K562 (cell line): ENCODE results near the gene CPNE6. TPM values are rescaled to one million over a fixed set of nuclear protein-coding genes. Genes with fewer than 3 reads are reported as not detected.

Experiments used
- ATAC-seq: fragments of 200-7000 bp; cut with Tn5 transposase; 3 replicates; pipeline ENCODE4 v1.9.1; 2020; ENCODE audit warnings: moderate library complexity
- BruUV-seq: library from RNA; stranded (reverse); fragments of 400-500 nt; replicated peaks from 2 replicates; lab custom pipeline; 2021; lab: Mats Ljungman, UMichigan
- CTCF ChIA-PET: fragments of 300-600 bp; formaldehyde crosslinking; extraction: SDS; loops from one replicate; lab custom pipeline; 2021; ENCODE audit warnings: low intra/inter-chr PET ratio; lab: Yijun Ruan, JAX
- POLR2A ChIA-PET: fragments of 300-600, 350-650 bp; sonication (Branson Sonifier 250); formaldehyde crosslinking; extraction: SDS; loops from one replicate; lab custom pipeline; 2021; ENCODE audit warnings: antibody characterized with exemption, inconsistent platforms; lab: Yijun Ruan, JAX
- DNase-seq, 4 experiments: peaks; one replicate each; pipeline versions ENCODE4 v3.0.0 to v3.0.0-alpha.2; 2011 to 2018; ENCODE audit warnings: low spot score in 3 of 4, mixed read lengths in 3 of 4; ENCODE audit errors: extremely low read depth in 1 of 4
- FAIRE-seq: peaks from 2 replicates; lab custom pipeline; 2011; peaks lifted over from hg19 to GRCh38; lab: Jason Lieb, UNC
- H2AFZ ChIP-seq: 2 replicates; pipeline ENCODE4 v1.6.0; 2011; ENCODE audit warnings: low read depth, low read length, control low read depth, inconsistent platforms
- H3K27ac ChIP-seq: fragments of 200-600 bp; 3 replicates; pipeline ENCODE4 v1.8.0; 2011; ENCODE audit warnings: low read depth, mild to moderate bottlenecking, control low read depth, inconsistent platforms, low read length, moderate library complexity, mixed read lengths; ENCODE audit errors: extremely low read depth
- H3K27me3 ChIP-seq, 2 experiments: fragments of 300-600 bp in 1 of 2; 2 replicates in 1 of 2; 3 replicates in 1 of 2; pipeline versions ENCODE4 v1.6.0 to v1.8.0; 2011; ENCODE audit warnings: inconsistent platforms in 2 of 2, low read length in 2 of 2, mild to moderate bottlenecking in 1 of 2, mixed read lengths in 1 of 2, moderate library complexity in 1 of 2; ENCODE audit not compliant: control insufficient read depth in 2 of 2, insufficient read depth in 2 of 2
- H3K36me3 ChIP-seq: fragments of 300-600 bp; 3 replicates; pipeline ENCODE4 v1.8.0; 2011; ENCODE audit warnings: mild to moderate bottlenecking, low read length, inconsistent platforms; ENCODE audit not compliant: control insufficient read depth, insufficient read depth
- H3K4me1 ChIP-seq, 2 experiments: fragments of 200-600 bp in 1 of 2; replicated peaks in 1 of 2; 2 replicates in 1 of 2; 3 replicates in 1 of 2; pipeline versions ENCODE4 v1.5.1 to v1.8.0; 2011; ENCODE audit warnings: inconsistent platforms in 2 of 2, low read length in 2 of 2, mild to moderate bottlenecking in 1 of 2, mixed read lengths in 1 of 2, moderate library complexity in 1 of 2; ENCODE audit not compliant: control insufficient read depth in 2 of 2, insufficient read depth in 2 of 2
- H3K4me2 ChIP-seq: 2 replicates; pipeline ENCODE4 v1.6.1; 2011; ENCODE audit warnings: low read length, control low read depth, inconsistent platforms, mixed read lengths; ENCODE audit not compliant: insufficient read depth
- H3K4me3 ChIP-seq: fragments of 200-600 bp; sonication (generic), shearing (Covaris generic); 2 replicates; pipeline ENCODE4 v1.5.1; 2016; ENCODE audit warnings: control low read depth, inconsistent platforms
- H3K79me2 ChIP-seq: fragments of 200-600 bp; 3 replicates; pipeline ENCODE4 v1.8.0; 2011; ENCODE audit warnings: low read length, inconsistent platforms; ENCODE audit not compliant: control insufficient read depth, insufficient read depth
- H3K9ac ChIP-seq, 2 experiments: 2 replicates each; pipeline versions ENCODE4 v1.6.0 to v1.6.1; 2011; ENCODE audit warnings: low read depth in 2 of 2, low read length in 2 of 2, control low read depth in 1 of 2, inconsistent platforms in 1 of 2, mild to moderate bottlenecking in 1 of 2, mixed read lengths in 1 of 2; ENCODE audit not compliant: insufficient read depth in 1 of 2
- H3K9me1 ChIP-seq: one replicate; pipeline ENCODE4 v1.6.0; 2011; ENCODE audit warnings: inconsistent platforms, mild to moderate bottlenecking, low read length, moderate library complexity; ENCODE audit not compliant: control insufficient read depth, insufficient read depth
- H3K9me3 ChIP-seq: replicated peaks from 2 replicates; pipeline ENCODE4 v1.5.1; 2011; ENCODE audit warnings: low read depth, low read length, inconsistent platforms; ENCODE audit not compliant: control insufficient read depth, insufficient read depth
- H4K20me1 ChIP-seq: replicated peaks from 2 replicates; pipeline ENCODE4 v1.6.1; 2011; ENCODE audit warnings: low read length, inconsistent platforms, mixed read lengths; ENCODE audit not compliant: control insufficient read depth, insufficient read depth
- DMBX1 ChIP-seq: fragments of 250-450 bp; sonication (Bioruptor Pico); IDR thresholded peaks from 2 replicates; pipeline ENCODE4 v1.8.0; 2022; ENCODE audit warnings: inconsistent platforms, mild to moderate bottlenecking, moderate library complexity, borderline replicate concordance
- HCFC1 ChIP-seq: IDR thresholded peaks from 2 replicates; pipeline ENCODE4 v1.6.1; 2012; ENCODE audit warnings: low read depth, low read length, improper control_type of control experiment
- ZC3H8 ChIP-seq: fragments of 450-650 bp; IDR thresholded peaks from 2 replicates; pipeline ENCODE4 v1.6.1; 2017
- ZNF41 ChIP-seq: fragments of 250-450 bp; sonication (Bioruptor Pico); conservative IDR thresholded peaks from 2 replicates; pipeline ENCODE4 v1.4.0; 2020; ENCODE audit warnings: mild to moderate bottlenecking
- WGBS: fragments of 100-300 bp; shearing (Covaris generic); methylation state at CpG from one replicate; pipeline ENCODE4 v1.1.6; 2016; ENCODE audit warnings: low coverage, mixed read lengths; ENCODE audit not compliant: insufficient coverage; ENCODE audit errors: missing lambda C conversion rate; 5-methylcytosine and 5-hydroxymethylcytosine counted together
- in situ Hi-C: fragments of 300-500 bp; cut with MboI; formaldehyde crosslinking; loops from 4 replicates; pipeline ENCODE4 v1.15.0; 2018; ENCODE audit warnings: inconsistent platforms, mixed read lengths
- intact Hi-C: fragments of 100-400 bp; cut with micrococcal nuclease; formaldehyde crosslinking; loops from 2 replicates; pipeline ENCODE4 v1.14.2; 2022
- polyA plus RNA-seq, 8 experiments: library from polyadenylated mRNA; depleted of rRNA in 4 of 8; stranded (reverse) in 5 of 8; unstranded in 3 of 8; fragments of >200 nt; fragmentation: Nextera tagmentation in 2 of 8; fragmentation: Illumina TruSeq in 1 of 8; extraction: Ambion mirVana in 2 of 8; extraction: Trizol in 1 of 8; gene quantifications; 2 replicates each; pipeline versions ENCODE4 v1.2.1 to v1.2.3, GENCODE V29; 2011 to 2014; ENCODE audit warnings: inconsistent platforms in 1 of 8, missing spikeins in 1 of 8
- total RNA-seq, 7 experiments: library from RNA; depleted of rRNA in 6 of 7; stranded (reverse); fragments of >200 nt in 6 of 7; fragmentation: Illumina TruSeq in 2 of 7; extraction: Trizol in 2 of 7; gene quantifications; 2 replicates each; pipeline versions ENCODE4 v1.2.1 to v1.2.3, GENCODE V29; 2011 to 2021; ENCODE audit warnings: low replicate concordance in 1 of 7
- TF ChIP-seq, protein P1 (sequence below): sonication (generic); formaldehyde crosslinking; IDR thresholded peaks from 2 replicates; pipeline ENCODE4 v1.8.0; 2022; ENCODE audit warnings: mild to moderate bottlenecking, missing genetic modification reagents, borderline replicate concordance
- TF ChIP-seq, protein P2 (sequence below), 2 experiments: fragments of 450-650 bp; IDR thresholded peaks; 2 replicates each; pipeline ENCODE4 v1.6.1; 2016

CPNE6 gene
- total and polyA plus RNA-seq, 9 of the 15 experiments (the other 6 are each of a cell fraction or from before 2014, with no cell fraction given) = not detected

DNA sequence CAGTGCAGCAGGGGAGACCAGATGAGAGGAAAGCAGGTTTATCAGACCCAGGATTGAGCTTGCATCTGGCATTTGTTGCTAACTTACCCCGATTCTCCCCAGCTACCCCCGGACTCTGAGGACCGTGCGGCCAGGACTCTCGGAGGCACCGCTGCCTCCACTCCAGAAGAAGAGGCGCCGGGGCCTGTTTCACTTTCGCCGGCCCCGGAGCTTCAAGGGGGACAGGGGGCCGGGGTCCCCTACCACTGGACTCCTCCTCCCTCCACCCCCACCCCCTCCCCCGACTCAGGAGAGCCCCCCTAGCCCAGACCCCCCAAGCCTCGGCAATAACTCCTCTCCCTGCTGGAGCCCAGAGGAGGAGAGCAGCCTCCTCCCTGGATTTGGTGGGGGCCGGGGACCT lies 6.5 kb upstream of the CPNE6 start (continued):
- TF ChIP-seq, protein P1, sequence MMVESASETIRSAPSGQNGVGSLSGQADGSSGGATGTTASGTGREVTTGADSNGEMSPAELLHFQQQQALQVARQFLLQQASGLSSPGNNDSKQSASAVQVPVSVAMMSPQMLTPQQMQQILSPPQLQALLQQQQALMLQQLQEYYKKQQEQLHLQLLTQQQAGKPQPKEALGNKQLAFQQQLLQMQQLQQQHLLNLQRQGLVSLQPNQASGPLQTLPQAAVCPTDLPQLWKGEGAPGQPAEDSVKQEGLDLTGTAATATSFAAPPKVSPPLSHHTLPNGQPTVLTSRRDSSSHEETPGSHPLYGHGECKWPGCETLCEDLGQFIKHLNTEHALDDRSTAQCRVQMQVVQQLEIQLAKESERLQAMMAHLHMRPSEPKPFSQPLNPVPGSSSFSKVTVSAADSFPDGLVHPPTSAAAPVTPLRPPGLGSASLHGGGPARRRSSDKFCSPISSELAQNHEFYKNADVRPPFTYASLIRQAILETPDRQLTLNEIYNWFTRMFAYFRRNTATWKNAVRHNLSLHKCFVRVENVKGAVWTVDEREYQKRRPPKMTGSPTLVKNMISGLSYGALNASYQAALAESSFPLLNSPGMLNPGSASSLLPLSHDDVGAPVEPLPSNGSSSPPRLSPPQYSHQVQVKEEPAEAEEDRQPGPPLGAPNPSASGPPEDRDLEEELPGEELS (CRISPR knock-in tag) = no peak
- no peak for TF ChIP-seq HCFC1

DNA sequence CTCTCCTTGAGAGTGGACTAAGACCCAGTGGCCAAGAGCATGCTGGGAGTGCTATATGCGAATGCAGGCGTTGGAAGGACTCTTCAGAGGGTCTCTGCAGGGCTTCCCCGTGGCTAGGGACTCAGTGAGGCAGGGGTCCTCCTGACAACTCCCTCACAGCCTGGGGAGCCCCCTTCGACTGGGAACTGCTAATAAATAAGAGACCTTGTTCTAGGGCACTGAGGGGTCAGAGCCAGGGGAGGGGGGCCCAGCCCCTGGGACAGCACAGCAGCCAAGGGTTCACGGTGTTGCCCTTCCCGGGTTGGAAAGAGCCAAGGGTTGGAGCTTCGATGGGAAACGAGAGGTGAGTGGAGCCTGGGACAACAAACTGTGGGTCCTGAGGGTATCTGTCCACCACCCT lies 6.0 kb upstream of the CPNE6 start:
- no peaks in the 10 kb centered on the region for H3K36me3 ChIP-seq
- H3K27me3 ChIP-seq = peaks cover 0 to 29% of the 10 kb centered on the region in 2 experiments; a peak in 3 of 5 replicates
- no peaks in the 10 kb centered on the region for H3K9me1 ChIP-seq
- H2AFZ ChIP-seq = no peak overlapping the region
- no peak for DNase-seq
- in situ Hi-C loops (no loop called here), intact Hi-C loops (no loop called here)
- no peak overlapping the region for H3K4me2 ChIP-seq
- ChIA-PET POLR2A (interaction anchor here (0.6 to 1.0 kb wide), 2 partner anchors 29 to 35 kb away, joined by 3 read pairs; partner anchors contain the start of gene PCK2), CTCF (no interaction called here)
- no peaks in the 10 kb centered on the region for H4K20me1 ChIP-seq
- TF ChIP-seq DMBX1 (CRISPR knock-in tag) (no peak), ZNF41 (CRISPR knock-in tag) (no peak), ZC3H8 (no peak)
- TF ChIP-seq, protein P2, sequence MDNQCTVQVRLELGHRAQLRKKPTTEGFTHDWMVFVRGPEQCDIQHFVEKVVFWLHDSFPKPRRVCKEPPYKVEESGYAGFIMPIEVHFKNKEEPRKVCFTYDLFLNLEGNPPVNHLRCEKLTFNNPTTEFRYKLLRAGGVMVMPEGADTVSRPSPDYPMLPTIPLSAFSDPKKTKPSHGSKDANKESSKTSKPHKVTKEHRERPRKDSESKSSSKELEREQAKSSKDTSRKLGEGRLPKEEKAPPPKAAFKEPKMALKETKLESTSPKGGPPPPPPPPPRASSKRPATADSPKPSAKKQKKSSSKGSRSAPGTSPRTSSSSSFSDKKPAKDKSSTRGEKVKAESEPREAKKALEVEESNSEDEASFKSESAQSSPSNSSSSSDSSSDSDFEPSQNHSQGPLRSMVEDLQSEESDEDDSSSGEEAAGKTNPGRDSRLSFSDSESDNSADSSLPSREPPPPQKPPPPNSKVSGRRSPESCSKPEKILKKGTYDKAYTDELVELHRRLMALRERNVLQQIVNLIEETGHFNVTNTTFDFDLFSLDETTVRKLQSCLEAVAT (IDR thresholded peaks at IDR 0.05) = no peak
- no peaks in the 10 kb centered on the region for H3K79me2 ChIP-seq
- no peak for ATAC-seq
- H3K9me3 ChIP-seq = no peaks in the 10 kb centered on the region
- no peak overlapping the region for H3K27ac ChIP-seq
- FAIRE-seq = no peak
- H3K4me3 ChIP-seq = no peak overlapping the region
- H3K9ac ChIP-seq = no peak overlapping the region
- no peaks in the 10 kb centered on the region for H3K4me1 ChIP-seq
- 2% methylated on average over 8 of the region's 8 CpGs for WGBS
- BruUV-seq = no TSS peak
